HCEC 1CT (cell line): Measurements from ENCODE around the gene EIF3C.
"Not testable (repeated sequence)": the region's sequence is repeated elsewhere in the genome, so short reads cannot be mapped to it uniquely, and the experiment has no call there.

Experiments
- DNase-seq: peaks from one replicate; pipeline ENCODE4 v3.0.0-alpha.2; 2017

EIF3C gene

DNA sequence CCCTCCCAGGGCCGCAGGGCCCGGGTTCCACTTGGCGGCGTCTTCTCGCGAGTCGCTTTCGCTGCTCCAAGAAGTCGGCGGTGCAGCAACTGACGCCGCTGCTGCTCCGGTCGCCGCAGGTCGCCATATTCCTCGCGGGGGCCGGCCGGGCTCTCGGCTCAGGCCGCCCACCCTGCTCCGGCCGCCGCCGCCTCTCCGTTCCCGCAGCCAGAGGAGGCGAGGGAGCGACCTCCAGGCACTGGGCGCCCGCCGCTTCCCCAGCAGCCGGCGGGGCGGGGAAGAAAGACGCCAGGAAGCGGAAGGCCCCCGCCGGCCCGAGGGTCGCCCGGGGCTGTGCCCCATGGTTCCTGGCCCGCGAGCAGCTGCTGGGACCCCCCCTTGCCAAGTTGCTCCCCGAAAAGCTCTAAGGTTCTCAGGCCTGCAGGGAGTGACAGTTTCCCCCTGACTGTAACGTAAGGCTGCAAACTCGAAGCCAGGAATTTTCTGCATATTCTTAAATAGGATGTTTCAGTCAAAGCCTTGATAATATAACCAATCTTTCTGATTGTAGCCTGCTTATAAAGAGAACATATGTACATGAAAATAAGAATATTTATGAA, 39.3 kb downstream of the EIF3C start:
- not testable (repeated sequence) for DNase-seq

DNA sequence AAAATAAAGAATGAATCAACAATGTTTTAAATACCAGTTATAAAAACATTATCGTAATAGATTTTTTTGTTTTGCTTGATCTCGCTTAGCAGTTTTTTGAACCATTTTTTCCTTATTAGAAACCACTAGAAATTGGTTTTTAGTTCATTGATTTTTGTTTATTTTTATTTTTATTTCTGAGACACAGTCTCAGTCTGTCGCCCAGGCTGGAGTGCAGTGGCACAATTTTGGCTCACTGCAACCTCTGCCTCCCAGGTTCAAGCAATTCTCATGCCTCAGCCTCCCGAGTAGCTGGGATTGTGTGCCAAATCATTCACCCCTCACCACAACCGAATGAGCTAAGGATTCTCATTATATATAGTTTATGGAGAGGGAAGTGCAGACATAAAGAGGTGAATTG, 40.2 kb downstream of the EIF3C start, which contains the start of gene NPIPB9:
NPIPB9 (plus strand) TSS at position 301 of the 400 bp plus-strand sequence.
- DNase-seq: not testable (repeated sequence)

DNA sequence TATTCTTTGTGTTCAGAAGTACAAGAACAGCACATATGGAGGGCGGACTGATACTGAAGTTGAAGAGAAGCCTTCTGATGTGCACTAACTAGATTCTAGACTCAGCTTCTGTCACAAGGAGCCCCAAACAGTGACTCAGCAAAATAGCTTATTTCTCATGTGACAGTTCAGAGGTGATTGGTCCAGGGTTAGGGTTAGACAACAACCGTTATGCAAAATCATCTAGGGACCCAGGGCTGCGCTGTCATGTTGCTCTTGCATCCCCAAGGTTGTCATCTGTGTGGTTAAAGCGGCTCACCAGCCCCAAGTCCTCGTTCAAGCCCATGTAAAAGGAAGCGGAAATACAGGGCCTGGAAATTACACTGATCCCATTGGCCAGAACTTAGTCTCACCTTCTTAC, 70.4 kb downstream of the EIF3C start:
- DNase-seq: not testable (repeated sequence)

DNA sequence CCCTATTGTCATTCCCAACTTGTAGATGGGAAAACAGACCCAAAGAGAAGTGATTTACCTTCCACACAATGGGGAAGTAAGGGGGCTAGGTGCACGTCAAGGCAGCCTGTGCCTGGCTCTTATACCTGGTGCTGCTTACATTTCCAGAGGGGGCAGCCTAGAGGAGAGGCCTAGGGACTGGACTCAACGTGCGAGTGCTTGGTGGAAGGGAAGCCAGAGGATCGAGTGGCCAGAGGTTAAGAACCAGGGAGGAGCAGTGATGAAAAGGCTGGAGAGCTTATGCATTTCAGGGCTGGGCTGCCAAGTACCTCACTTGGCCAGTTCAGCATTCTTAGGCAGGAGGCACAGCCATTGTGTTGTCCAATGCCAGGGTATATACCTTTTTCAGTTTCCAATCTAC, 71.1 kb downstream of the EIF3C start:
- DNase-seq: not testable (repeated sequence)
